HG03571 (cell line): ENCODE measurements around the gene AUTS2.
A peak's percentile ranks its signal among the peaks of the same experiment; 100 is the strongest.
"Not testable (repeated sequence)": the region's sequence is repeated elsewhere in the genome, so short reads cannot be mapped to it uniquely, and the experiment has no call there.

Source experiments
- ATAC-seq: cut with Tn5 transposase; IDR thresholded peaks from one replicate; pipeline ENCODE4 v1.9.1; 2021; ENCODE audit not compliant: unreplicated experiment

Gene AUTS2

DNA sequence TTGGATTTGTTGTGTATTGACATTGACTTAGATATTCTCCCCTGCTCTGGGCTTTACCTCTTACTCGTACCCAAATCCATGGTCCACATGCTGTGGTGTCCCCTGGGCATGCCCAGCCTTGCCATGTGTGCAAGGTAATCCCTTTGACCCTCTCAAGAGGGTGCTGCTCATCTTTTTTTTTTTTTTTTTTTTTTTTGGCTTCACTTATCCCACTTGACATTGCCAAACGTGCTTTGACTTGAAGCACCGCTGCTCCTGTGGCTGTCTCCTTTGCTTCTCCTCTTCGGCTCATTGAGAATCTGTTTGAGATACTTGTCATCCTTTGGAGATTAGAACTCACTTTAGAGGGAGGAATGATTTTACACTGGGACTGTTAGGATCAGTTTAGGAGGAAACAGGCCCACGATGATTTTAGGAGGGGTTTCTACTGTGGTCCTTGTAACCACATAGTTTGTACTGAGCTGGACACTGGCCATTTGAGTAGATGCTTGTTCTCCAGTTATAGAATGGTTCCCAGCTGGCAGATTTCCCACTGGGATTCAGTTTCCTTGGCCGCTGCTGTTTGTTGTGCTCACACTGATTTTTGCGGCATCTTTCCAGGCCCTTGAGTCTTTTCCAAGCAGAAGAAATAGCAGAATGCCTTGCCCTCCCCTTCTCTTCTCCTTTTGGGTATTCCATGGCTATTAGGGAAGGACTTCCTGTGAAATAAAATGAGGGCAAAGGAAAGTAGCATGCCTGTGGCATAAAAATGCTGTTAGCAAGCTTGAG, 184.8 kb downstream of the AUTS2 start:
- no peak for ATAC-seq

DNA sequence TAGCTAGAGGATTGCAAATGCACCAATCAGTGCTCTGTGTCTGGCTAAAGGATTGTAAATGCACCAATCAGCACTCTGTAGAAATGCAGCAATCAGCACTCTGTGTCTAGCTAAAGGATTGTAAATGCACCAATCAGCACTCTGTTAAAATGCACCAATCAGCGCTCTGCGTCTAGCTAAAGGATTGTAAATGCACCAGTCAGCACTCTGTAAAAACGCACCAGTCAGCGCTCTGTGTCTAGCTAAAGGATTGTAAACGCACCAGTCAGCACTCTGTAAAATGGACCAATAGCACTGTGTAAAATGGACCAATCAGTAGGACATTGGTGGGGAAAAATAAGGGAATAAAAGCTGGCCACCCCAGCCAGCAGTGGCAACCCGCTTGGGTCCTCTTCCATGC, 187.9 kb downstream of the AUTS2 start:
- not testable (repeated sequence) for ATAC-seq

DNA sequence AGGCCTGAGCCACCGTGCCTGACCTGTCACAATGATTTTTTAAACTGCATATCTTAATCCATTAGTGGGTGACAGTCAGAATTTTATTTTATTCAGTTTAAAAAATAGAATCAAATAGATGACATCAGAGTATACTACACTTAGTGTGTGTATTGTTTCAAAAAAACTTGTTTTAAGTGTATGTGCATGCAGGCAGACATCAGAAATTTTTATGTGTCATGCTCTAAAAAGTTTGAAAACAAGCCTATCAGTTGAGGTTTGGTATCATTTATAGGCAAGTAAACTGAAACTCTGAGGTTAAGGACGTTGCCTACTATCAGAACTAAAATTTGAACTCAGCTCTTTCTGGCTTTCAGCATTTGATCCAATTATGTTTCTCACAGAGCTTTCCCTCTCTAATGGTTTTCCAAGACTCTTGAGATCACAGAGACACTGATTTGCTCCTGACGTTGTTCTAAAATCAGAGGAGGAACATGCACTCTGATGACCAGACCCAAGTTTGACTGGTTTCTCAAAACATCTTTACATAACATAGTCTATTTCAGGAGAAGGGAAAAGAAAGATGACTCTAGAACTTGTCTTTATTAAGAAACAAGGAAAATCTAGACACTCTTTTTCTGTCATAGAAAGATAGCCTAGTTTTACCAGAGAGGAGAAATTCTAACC, 188.6 kb downstream of the AUTS2 start:
- no peak for ATAC-seq

DNA sequence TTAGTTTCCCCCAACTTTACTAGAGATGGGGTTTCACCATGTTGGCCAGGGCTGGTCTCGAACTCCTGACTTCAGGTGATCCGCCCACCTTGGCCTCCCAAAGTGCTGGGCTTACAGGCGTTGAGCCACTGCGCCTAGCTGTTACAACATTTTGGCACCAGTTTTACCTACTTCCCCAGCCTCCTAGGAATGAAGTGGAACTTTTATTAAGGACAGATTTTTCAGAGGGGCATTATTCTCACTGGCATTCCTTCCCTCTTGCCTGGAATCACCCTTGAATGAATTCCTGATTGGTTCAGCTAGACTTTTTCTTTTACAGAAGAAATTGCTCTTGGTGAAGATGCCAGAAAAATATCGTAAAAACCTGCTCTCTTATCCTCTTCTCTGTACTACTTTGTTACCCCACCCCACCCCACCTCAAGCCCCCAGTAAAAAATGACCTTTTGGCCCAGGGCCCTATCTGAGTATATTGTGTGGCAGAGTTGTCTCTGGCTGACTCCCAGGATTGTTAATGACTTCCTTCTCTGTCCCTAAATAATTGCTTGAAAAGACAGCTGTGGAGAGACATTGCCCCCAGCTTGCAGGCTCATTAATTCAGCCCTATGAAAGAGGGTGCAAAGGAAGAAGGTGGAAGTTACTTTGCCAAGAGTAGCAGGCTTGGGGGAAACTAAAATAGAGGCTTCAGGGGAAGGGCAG, 189.6 kb downstream of the AUTS2 start:
- no peak for ATAC-seq

DNA sequence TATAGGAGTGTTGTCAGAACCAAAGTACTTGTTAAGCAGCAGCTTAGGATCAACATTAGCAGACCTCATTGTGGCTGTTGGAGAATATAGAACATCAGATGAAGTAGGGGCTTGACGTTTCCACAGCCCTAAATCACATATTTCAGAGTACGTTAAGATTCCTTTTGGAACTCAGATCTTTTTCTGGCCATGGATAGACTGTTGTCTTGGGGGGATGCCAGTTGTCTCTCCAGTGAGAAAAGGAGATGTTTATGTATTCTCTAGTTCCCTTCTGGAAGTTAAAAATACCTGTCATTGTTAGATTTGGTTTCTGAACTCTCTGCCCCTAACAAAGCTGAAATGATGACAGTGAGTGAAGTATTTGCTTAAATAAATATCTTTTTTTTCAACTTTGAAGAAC, 191.3 kb downstream of the AUTS2 start:
- ATAC-seq, result no peak

DNA sequence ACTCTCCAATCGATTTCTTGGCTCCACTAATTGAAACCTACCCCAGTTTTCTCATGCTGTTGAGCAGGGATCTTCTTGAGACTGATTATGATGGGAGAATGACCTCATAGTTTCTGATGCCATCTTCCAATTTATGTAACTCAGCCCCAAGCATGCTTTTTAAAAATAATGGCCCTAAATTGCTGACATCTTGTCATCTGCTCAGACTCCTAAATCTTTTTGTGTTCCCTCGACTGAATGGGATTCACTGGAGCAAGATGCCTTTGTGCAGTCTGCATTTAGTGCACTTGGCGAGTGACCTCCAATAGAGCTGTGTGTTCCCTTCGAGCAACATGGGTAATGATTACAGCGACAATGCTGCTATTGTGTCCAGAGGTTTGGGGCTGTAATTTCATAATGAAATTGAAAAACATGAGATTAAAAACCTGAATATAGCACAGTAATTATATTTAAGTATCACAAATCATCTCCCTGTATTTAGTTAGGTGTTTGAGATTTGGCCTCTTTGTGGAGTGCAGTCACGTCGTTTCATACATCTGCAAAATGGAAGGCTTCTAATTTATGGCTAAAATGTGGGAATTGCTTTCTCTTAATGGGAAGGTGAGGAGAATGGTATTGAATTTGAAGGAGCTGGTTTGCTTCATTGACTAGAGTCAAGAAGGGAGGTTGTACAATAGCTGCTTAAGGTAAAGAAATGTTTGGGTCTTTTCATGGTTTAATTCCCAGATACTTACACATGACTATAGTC, 192.9 kb downstream of the AUTS2 start:
- ATAC-seq, result no peak

DNA sequence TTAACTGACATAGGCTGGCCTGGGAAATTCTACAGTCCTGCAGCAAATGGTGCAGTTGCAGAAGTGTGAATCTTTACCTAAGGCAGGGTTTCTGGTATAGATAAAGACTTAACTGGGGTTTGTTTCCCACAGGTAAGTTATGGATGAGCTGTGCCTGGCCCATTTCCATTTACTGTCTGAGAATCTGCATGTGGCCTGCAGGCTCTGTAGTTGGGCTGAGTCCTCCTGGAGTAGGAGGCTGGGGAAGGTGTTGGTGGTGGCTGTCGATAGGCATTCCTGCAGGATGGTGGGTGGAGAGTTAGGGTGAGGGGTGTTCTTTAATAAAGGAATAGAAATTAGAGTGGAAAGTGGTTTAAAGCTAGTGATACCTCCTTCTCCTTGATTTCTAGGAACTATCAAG, 193.5 kb downstream of the AUTS2 start:
- no peak for ATAC-seq

DNA sequence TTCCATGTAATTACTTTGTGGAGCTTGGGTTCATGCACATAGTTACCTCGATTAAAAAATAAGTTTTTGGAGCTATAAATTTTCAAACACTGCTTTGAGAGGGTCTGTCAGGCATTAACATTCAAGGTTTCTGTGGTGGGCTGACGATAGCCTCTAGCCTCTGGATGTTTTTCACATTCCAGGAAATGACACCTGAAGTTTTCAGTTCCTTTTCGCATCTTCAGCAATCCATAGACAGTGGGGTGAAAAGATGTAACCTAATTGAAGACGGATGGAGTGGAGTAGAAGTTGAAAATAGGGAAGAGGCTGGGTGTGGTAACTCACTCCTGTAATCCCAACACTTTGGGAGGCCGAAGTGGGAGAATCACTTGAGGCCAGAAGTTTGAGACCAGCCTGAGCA, 197.7 kb downstream of the AUTS2 start:
- no peak for ATAC-seq

DNA sequence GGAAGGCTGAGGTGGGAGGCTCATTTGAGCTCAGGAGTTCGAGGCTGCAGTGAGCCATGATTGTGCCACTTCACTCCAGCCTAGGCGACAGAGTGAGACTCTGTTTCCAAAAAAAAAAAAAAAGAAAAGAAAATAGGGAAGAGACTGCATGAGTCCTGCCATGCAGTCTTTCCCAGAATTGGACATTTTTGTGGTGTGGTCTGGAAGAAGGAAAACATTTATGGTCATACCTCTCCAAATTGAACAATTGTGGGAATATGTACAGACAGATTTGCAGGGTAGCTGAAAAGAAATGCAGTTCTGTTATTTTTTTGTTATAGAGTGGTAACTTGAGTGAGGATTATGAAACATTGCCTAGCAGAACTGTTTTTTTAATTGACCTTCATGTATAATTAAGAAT, 198.1 kb downstream of the AUTS2 start:
- ATAC-seq, result no peak

DNA sequence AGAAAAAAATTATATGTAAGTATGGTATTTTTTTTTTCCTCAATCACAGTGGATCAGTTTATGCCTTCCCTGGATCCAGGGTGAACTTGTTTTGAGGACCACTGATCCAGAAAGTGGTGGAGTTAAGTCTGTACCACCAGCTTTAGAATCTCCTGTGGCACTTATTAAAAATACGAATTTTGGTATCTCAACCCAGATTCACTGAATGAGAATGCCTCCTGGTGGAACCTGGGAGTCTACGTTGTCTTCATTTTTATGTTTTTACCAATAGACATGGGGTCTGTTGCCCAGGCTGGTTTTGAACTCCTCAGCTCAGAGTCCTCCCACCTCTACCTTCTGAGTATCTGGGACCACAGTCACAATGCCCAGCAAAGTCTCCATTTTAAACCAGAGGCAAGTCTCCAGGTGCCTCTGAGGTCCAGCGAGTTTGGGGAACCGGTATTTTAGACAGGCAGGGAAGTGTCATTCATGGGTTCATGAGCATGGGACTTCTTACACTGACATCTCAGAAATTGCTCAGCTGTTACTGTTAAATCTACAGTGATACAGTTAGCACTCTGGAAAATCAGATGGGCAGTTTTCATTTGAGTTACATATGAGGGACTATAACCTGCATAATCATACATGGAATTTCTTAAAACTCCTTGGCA, 200.9 kb downstream of the AUTS2 start:
- no peak for ATAC-seq

DNA sequence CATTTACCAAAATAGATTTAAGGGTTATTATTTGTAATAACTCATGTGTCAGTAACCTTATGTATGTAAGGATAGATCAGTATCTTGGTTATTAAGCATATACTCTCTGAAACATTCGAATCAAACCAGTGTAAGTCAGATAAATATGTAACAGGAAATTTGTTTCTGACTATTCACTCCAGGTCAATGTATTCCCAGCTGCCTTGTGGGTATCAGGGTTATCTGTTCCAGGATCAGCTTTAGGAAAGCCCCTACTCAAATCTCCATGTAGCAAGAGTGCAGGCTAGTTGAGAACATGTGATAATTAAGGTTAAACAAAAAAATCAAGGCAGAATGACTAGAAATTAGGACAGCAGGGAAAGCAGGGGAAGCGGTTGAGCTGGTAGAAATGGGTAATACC, 201.7 kb downstream of the AUTS2 start:
- no peak for ATAC-seq

DNA sequence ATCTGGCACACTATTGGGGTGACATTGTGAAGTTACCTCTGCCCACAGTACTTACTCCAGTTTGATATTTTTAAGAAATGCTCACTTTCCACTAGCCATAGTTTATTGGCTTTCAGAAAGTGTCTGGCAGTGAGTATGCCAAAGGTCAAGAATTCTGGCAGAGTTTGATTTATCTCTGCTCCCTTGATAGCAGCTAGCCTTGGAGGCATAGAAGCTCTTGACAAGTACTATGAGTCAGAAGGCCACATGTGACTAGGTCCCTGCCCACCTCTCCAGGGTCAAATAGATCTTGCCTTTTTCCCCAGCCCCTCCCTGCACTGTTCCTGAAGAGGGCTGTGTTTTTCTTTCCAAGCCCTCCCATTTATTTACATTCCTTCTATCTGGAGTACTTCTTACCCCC, 202.2 kb downstream of the AUTS2 start:
- ATAC-seq, result no peak

DNA sequence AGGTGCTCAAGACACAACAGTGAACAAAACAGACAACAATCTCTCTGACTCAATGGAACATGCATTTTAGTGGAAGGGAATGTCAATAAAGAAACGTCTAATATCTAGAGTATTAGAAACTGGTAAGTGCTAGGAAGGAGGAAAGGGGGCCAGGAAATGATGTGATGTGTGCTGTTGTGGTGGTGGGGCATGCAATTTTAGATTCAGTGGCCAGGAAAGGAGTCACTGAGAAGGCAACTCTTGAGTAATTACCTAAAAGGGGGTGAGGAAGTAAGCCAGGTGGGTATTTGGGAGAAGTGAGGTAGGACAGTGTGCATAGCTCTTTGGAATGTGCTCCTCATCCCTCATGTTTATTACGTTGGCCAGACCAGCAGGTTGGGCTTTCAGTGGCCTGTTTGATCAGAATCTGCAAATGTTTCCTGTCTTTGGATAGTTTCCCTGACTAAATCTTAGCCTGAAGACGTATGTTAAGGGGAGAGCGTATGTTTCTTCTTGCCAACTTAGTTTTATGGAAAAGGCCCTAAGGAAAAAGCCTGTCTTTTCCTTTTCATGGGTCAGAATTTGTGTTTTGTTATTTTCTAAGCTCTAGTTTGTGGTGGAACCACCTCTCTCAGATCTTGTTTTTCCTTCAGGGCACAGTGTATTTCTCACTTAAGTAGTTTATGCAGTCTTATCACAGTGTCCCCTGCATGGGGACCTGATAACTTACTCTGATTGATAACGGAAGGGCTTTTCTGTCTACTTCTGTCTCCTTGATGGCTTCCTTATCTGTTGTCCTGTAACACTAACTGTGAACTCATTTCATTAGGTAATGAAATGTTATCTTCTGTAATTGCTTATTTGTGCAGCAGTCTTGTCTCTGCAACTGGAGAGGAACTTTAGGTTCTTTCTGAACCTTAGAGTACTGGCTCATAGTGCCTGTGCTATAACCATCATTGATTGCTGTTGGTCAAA, 203.7 kb downstream of the AUTS2 start:
- no peak for ATAC-seq

DNA sequence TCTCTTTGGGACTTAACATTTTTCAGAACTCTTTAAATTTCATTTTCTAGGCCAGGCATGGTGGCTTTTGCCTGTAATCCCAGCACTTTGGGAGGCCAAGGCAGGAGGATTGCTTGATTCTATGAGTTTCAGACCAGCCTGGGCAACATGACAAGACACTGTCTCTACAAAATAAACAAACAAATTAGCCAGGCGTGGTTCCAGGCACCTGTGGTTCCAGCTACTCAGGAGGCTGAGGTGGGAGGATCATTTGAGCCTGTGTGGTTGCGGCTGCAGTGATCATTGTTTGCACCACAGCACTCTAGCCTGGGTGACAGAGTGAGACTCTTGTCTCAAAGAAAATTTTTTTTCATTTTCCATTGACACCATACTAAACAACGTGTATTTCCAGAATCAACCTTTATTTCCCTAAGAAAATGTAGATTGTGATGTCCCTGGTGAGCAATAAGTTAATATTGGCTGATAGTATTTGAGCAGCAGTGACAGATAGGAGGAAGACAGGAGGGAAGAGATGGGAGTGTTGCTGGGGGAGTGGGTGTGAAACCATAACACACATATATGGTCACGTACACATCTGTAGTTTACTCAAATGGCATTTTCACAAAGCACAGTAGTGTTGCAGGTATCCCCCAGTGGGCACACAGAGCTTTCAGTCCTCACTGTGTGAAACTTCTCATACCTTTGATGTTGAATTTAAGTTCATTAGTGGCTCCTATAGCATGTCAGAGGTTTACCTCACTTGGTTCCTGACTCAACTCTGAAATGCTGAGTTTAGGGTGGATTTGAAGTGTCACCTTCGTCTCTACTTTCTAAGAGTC, 205.6 kb downstream of the AUTS2 start:
- ATAC-seq, result peak; percentile 86

DNA sequence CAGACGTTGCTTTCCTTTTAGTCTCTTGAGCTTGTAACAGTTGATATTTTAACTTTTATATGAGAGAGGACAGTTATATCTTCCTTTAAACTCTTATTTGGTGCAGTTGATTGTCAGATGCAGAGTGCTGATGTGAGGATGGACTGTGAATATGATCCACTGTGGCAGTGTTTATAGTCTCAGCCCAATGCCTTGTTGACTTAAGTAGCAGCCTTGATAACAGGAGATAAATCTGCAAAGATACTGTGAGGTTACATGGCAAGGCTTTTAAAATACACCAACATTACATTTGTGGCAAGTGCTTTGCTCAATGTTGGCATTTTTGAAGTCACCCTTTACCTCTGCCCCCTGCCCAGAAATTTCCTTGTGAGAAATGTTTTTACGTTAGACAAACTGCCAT, 206.7 kb downstream of the AUTS2 start:
- no peak for ATAC-seq

DNA sequence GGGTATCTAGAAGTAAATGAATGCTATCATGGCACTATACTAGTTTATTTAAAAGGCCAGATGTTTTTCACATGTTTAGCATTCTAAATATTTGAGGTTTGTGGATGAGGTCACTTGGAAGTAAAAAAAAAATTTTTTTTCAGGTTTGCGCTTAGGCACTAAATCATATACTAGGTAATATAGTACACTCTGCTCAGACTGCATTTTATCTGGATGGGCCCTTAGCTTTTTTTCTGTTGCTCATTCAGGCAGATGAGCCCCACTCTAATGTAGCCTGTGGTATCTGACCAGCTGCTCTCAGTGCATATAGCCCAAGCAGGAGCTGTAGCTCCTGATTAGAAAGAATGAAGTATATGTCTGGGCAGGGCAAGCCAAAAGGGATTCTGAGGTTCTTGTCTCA, 210.1 kb downstream of the AUTS2 start:
- no peak for ATAC-seq

DNA sequence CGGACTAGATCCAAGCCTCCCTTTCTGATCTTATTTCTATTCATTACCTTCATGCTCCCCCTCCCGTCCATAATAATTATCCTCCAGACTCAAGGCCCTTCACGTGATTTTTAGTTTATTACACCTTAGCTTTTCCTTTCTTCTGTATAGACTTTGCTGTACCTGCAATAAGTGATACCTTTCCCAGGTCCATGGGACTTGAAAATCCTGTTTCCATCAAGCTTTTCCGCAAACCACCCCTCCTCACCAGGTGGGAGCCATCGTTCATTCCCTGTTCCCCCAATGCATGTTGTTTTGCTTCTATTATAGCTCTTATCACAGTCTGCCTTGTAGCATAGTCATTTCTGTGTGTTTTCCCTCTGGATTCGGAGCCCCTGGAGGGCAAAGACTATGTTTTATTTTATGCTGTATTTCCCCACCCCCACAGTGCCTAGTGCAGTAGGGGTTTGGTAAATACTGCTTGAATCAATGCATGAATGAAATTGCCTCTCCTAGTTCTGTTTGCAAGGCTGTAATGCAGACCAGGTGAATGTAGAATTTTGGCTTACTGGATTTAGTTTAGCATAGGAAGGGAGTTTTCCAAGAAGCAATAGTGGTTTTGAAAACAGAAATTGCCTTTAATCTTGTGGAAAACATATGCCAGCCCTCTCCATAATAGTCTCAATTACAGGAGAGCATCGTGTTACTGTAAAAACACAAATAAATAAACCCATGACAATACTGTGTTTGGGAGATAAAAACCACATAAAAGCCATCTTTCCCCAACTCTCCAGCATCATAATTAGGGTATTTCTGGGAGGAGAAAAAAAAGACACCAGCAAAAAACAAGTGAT, 213.4 kb downstream of the AUTS2 start:
- no peak for ATAC-seq

DNA sequence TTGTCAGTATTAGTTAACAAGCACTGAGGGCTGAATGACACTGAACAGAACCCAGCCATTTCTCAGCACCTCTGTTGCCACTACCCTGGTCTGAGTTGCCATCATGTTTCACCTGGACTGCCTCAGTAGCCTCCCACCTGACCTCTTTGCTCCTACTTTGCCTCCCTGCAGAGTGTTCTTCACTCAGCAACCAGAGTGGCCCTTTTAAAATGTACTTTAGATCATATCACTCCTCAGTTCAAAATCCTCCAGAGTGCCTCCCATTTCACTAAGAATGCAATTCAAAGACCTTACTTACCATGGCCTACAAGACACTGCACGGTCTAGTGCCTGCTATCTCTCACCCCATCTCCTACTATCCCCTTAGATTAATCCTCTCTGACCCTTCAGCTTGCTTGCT, 214.5 kb downstream of the AUTS2 start:
- no peak for ATAC-seq
